ENCODE data around the gene UBE2D2.

GRCh38 chr5:139667001-139667729 lies 106.0 kb downstream of the UBE2D2 start:
- TF ChIP-seq POLR2A (IDR thresholded peaks at IDR 0.05) = no peak
- TF ChIP-seq, protein P1, sequence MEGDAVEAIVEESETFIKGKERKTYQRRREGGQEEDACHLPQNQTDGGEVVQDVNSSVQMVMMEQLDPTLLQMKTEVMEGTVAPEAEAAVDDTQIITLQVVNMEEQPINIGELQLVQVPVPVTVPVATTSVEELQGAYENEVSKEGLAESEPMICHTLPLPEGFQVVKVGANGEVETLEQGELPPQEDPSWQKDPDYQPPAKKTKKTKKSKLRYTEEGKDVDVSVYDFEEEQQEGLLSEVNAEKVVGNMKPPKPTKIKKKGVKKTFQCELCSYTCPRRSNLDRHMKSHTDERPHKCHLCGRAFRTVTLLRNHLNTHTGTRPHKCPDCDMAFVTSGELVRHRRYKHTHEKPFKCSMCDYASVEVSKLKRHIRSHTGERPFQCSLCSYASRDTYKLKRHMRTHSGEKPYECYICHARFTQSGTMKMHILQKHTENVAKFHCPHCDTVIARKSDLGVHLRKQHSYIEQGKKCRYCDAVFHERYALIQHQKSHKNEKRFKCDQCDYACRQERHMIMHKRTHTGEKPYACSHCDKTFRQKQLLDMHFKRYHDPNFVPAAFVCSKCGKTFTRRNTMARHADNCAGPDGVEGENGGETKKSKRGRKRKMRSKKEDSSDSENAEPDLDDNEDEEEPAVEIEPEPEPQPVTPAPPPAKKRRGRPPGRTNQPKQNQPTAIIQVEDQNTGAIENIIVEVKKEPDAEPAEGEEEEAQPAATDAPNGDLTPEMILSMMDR (IDR thresholded peaks at IDR 0.05) = no peak

All from heart left ventricle (tissue), 13 donors.